Endodermal cell (in vitro differentiated cells): ENCODE measurements around the gene PPAT. TPM values are rescaled to one million over a fixed set of nuclear protein-coding genes. Genes with fewer than 3 reads are reported as not detected.

ENCODE experiments used
- DNase-seq: peaks from one replicate; pipeline ENCODE4 v3.0.0-alpha.2; 2017
- H3K27ac ChIP-seq: 2 replicates; pipeline ENCODE4 v1.5.1; 2013; ENCODE audit warnings: mild to moderate bottlenecking, low read depth, low read length, moderate library complexity
- H3K27me3 ChIP-seq: 2 replicates; pipeline ENCODE4 v1.6.1; 2013; ENCODE audit warnings: mild to moderate bottlenecking, low read length, moderate library complexity; ENCODE audit not compliant: insufficient read depth, control insufficient read depth, poor library complexity, severe bottlenecking
- H3K36me3 ChIP-seq: 2 replicates; pipeline ENCODE4 v1.7.0; 2013; ENCODE audit warnings: mild to moderate bottlenecking, low read length, moderate library complexity; ENCODE audit not compliant: control insufficient read depth, insufficient read depth
- H3K4me1 ChIP-seq: one replicate; pipeline ENCODE4 v1.7.0; 2013; ENCODE audit warnings: low read length; ENCODE audit not compliant: control insufficient read depth, insufficient read depth
- H3K4me3 ChIP-seq: 2 replicates; pipeline ENCODE4 v1.5.1; 2013; ENCODE audit warnings: mild to moderate bottlenecking, low read length, moderate library complexity
- H3K9ac ChIP-seq: 2 replicates; pipeline ENCODE4 v1.6.1; 2013; ENCODE audit warnings: mild to moderate bottlenecking, low read length, moderate library complexity; ENCODE audit not compliant: poor library complexity, severe bottlenecking; ENCODE audit errors: extremely low read depth
- H3K9me3 ChIP-seq: 2 replicates; pipeline ENCODE4 v1.6.1; 2013; ENCODE audit warnings: mild to moderate bottlenecking, low read length, moderate library complexity; ENCODE audit not compliant: control insufficient read depth
- H3K27ac Mint-ChIP-seq: 2 replicates; pipeline ENCODE4 v1.8.0; 2020; ENCODE audit warnings: mixed read lengths
- H3K27me3 Mint-ChIP-seq: 2 replicates; pipeline ENCODE4 v1.8.0; 2021; ENCODE audit warnings: mild to moderate bottlenecking, mixed read lengths; ENCODE audit not compliant: insufficient read depth
- H3K36me3 Mint-ChIP-seq: 2 replicates; pipeline ENCODE4 v1.8.0; 2020; ENCODE audit warnings: low read depth, mixed read lengths
- H3K4me1 Mint-ChIP-seq: 2 replicates; pipeline ENCODE4 v1.8.0; 2020; ENCODE audit warnings: mixed read lengths
- H3K4me3 Mint-ChIP-seq: 2 replicates; pipeline ENCODE4 v1.8.0; 2020; ENCODE audit warnings: mild to moderate bottlenecking, moderate library complexity, mixed read lengths
- H3K9me3 Mint-ChIP-seq: 2 replicates; pipeline ENCODE4 v1.8.0; 2020; ENCODE audit warnings: mild to moderate bottlenecking, mixed read lengths
- CTCF ChIP-seq: fragments of 200-600 bp; sonication (generic); conservative IDR thresholded peaks from 2 replicates; pipeline ENCODE4 v1.5.0; 2021; ENCODE audit warnings: antibody characterized with exemption, mild to moderate bottlenecking
- WGBS, 2 experiments: methylation state at CpG; one replicate each; pipeline versions ENCODE4 v1.1.5 to v1.1.7; 2013; ENCODE audit warnings: missing lambda C conversion rate in 2 of 2, mixed read lengths in 1 of 2; ENCODE audit not compliant: insufficient coverage in 1 of 2, insufficient read length in 1 of 2; 5-methylcytosine and 5-hydroxymethylcytosine counted together
- total RNA-seq, 2 donors: library from RNA; stranded (reverse); fragmentation: NEBNext Ultra II Directional in 1 of 2; extraction: Animal tissue kit (Norgen Biotek cat#: 25700) in 1 of 2; gene quantifications; 2 replicates in 1 of 2; 3 replicates in 1 of 2; pipeline ENCODE4 v1.2.1, GENCODE V29; 2021

PPAT gene
- total RNA-seq, 2 donors from 2014 or later = 51.3 to 63.0 TPM

GRCh38 chr4:56375458-56375857, 60.0 kb downstream of the PPAT start:
- Mint-ChIP-seq H3K4me3 (no peak overlapping the region), H3K9me3 (peaks cover 8% of the 10 kb centered on the region), H3K36me3 (peaks cover 35% of the 10 kb centered on the region), H3K27me3 (no peaks in the 10 kb centered on the region), H3K27ac (no peak overlapping the region), H3K4me1 (peaks cover 11% of the 10 kb centered on the region)
- peaks cover 22% of the 10 kb centered on the region for H3K36me3 ChIP-seq
- H3K4me3 ChIP-seq = no peak overlapping the region
- no peak for TF ChIP-seq CTCF
- peaks cover 14% of the 10 kb centered on the region for H3K9me3 ChIP-seq
- DNase-seq = no peak
- WGBS, 2 experiments = 72 to 79% methylated on average over 2 of the region's 2 CpGs
- H3K4me1 ChIP-seq = no peaks in the 10 kb centered on the region
- no peak overlapping the region for H3K9ac ChIP-seq
- H3K27me3 ChIP-seq = no peaks in the 10 kb centered on the region
- no peak overlapping the region for H3K27ac ChIP-seq

GRCh38 chr4:56374956-56375355, 60.5 kb downstream of the PPAT start:
- Histone ChIP-seq H3K9ac (no peak overlapping the region), H3K27me3 (no peaks in the 10 kb centered on the region), H3K4me1 (no peaks in the 10 kb centered on the region), H3K36me3 (peaks cover 27% of the 10 kb centered on the region), H3K4me3 (no peak overlapping the region), H3K9me3 (peaks cover 15% of the 10 kb centered on the region), H3K27ac (no peak overlapping the region)
- Mint-ChIP-seq H3K27me3 (no peaks in the 10 kb centered on the region), H3K36me3 (peaks cover 39% of the 10 kb centered on the region), H3K9me3 (peaks cover 8% of the 10 kb centered on the region), H3K4me3 (no peak overlapping the region), H3K27ac (no peak overlapping the region), H3K4me1 (peaks cover 11% of the 10 kb centered on the region)
- no peak for TF ChIP-seq CTCF
- no peak for DNase-seq
- 95% methylated on average over 1 of the region's 1 CpG; no CpG with 5 or more reads in 1 of the 2 experiments for WGBS, 2 experiments

- peaks cover 11% of the 10 kb centered on the region for H3K4me1 Mint-ChIP-seq
- no peak for DNase-seq
- Histone ChIP-seq H3K27ac (no peak overlapping the region), H3K9ac (no peak overlapping the region), H3K9me3 (peaks cover 22% of the 10 kb centered on the region), H3K4me3 (no peak overlapping the region), H3K27me3 (no peaks in the 10 kb centered on the region), H3K36me3 (peaks cover 37% of the 10 kb centered on the region), H3K4me1 (no peaks in the 10 kb centered on the region)
- H3K9me3 Mint-ChIP-seq = peaks cover 19% of the 10 kb centered on the region
- H3K36me3 Mint-ChIP-seq = peaks cover 50% of the 10 kb centered on the region
- no peaks in the 10 kb centered on the region for H3K27me3 Mint-ChIP-seq
- no peak overlapping the region for H3K4me3 Mint-ChIP-seq
- 100% methylated on average over 1 of the region's 1 CpG for WGBS, 2 experiments
- no peak for TF ChIP-seq CTCF
- H3K27ac Mint-ChIP-seq = no peak overlapping the region
Observed at GRCh38 chr4:56372774-56373173, 62.6 kb downstream of the PPAT start.
